GM21360 (cell line): ENCODE results near the gene KBTBD3.
"Not testable (repeated sequence)": the region's sequence is repeated elsewhere in the genome, so short reads cannot be mapped to it uniquely, and the experiment has no call there.

ENCODE experiments used
- ATAC-seq: cut with Tn5 transposase; IDR thresholded peaks from one replicate; pipeline ENCODE4 v1.9.1; 2021; ENCODE audit warnings: mild to moderate bottlenecking, moderate library complexity; ENCODE audit not compliant: unreplicated experiment

The KBTBD3 gene

DNA sequence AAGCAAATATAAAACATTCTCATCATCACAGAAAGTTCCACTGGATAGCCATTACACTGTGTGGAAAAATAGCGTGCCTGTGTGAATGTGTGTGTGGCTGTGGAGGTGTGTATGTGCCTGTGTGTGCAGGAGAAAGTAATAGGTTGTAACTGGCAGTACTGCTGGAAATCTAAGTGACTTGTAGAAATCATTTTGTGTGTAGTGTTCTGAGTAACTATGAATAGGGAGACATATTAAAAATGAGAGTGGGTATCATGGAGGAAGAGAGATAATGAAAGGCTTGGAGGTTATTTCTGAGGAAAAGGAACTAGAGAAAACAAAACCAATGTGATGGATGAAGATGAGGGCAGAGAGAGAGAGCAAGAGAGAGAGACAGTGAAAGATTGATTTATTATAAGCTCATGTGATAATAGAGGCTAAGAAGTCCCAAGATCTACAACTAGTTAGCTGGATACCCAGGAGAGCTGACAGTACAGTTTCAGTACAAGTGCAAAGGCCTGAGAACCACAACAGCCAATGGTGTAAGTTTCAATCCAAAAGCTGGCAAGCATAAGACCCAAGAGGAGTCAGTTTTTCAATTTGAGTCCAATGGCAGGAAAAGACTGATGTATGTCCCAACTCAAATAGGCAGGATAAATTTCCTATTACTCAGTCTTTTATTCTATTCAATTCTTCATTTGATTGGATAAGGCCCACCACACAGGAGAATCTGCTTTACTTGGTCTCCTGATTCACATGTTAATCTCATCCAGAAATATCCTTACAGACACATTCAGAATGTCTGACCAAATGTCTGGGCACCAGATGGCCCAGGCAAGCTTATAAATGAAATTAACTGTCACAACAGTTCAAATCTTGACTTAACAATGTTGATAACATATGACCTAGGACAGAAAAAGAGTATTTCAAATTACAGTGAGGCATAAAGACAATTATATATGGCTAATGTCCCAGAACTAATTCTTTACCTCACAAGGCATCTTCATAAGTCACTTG, 14.9 kb downstream of the KBTBD3 start:
- ATAC-seq = no peak

DNA sequence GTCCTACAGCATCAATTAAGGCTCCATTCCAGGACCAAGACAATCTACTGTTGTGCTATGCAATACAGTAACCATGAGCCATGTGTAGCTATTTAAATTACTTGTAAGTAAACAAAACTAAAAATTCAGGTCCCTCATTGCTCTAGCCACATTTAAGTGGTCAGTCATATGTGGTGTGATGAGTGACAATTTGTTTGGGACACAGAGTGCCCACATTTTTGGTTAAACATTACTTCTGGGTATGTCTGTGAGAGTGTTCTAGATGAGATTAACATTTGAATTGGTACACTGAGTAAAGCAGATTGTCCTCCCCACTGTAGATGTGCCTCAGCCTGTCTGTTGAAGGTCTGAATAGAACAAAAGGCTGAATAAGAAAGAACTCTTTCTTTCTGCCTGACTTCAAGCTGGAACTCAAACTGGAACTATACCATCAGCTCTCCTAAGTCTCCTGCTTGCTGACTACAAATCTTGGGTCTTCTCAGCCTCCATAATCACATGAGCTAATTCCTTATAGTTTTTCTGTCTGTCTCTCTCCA, 15.8 kb downstream of the KBTBD3 start:
- no peak for ATAC-seq

DNA sequence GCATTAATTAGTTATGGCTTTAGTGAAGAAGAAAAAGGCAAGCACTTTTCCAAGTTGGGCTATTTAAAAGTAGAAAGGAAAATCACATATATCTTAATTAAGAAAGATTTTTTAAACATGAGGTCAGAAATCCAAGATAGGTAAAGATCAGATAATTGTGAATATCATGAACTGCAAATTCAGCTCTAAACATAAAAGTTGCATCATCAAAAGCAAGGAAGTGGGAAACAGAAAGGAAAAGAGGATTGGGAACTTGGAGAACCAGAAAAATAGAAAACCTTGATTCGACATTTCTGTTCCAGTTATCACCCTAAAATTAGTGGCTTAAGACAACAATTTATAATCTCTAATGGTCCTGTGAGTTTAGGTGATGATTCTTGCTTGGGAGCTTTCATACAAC, 17.5 kb downstream of the KBTBD3 start:
- no peak for ATAC-seq

DNA sequence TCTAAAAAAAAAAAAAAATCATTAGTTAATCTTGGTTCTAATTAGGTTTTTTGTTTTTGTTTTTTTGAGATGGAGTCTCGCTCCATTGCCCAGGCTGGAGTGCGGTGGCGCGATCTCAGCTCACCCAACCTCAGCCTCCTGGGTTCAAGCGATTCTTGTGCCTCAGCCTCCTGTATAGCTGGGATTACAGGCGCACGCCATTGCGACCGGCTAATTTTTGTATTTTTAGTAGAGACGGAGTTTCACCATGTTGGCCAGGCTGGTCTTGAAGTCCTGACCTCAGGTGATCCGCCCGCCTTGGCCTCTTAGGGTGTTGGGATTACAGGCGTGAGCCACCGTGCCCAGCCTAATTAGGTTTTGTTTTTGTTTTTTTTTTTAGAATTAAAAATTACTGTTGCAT, 18.8 kb downstream of the KBTBD3 start:
- not testable (repeated sequence) for ATAC-seq

- ATAC-seq = no peak
Observed at GRCh38 chr11:106051103-106051502, 26.0 kb downstream of the KBTBD3 start.

DNA sequence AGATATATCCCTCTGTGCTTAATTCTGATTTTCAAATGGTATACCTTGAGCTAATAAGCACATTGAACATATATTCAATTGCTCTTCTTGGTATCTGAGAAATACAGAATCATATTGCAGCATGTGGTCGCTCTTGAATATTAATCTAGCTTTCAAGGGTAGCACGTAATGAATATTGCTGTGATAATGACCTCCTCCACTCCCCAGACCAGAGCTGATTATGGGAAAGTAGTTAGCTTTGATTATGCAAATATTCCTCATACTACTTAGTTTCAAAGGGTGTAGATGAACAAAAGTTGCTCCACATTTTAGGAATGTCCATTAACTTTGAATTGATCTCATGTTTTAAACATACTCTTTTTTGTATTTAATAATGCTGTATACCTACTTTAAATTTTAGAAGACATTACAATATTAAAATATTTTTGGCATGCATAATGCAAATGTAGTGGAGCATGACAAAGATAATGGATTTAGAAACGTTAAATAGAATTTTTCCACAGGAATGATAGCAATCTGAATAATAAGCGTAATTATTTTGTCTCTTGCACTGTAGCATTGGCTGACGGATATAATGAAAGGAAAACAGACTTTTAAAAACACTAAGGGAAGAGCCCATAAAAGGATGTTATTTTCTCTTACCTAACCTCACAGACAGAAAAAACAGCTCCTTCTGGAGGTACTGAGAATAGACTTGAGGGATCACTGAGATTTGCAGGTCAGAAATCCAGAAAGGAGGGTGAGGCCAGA, 27.2 kb downstream of the KBTBD3 start:
- ATAC-seq = no peak

DNA sequence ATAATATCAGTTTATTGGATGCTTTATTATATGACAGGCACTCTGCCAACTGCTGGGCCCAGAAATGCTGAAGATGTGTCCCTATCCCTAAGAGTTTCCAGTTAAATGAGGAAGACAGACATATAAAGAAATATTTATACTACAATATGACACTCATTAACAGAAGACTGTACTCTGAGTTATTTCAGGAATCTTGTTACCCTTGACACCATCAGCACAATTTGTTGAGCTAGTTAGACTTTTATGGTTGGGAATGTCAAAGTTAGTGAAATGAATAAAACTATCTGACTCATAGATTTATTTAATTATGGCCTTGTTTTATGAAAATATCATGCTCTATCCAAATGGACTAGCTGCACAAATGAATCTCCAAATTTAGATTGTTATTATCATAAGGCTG, 29.5 kb downstream of the KBTBD3 start:
- no peak for ATAC-seq

DNA sequence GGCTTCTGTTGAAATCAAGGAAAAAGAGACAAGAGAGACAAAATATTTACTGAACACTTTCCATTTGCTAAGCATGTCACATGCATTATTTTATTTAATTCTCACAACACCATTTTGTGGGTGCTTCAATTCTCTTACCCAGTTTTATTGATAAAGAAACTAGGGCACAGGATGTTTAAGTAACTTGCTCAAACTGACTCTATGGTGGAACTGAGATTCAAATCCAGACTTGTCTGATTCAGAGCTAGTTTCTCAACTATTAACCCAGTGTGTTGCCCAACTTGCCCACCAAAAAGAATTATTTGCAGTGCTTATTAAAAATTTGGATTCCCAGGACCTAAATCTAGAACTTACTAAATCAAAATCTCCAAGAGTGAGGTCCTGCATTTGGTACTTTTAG, 33.6 kb downstream of the KBTBD3 start:
- no peak for ATAC-seq

DNA sequence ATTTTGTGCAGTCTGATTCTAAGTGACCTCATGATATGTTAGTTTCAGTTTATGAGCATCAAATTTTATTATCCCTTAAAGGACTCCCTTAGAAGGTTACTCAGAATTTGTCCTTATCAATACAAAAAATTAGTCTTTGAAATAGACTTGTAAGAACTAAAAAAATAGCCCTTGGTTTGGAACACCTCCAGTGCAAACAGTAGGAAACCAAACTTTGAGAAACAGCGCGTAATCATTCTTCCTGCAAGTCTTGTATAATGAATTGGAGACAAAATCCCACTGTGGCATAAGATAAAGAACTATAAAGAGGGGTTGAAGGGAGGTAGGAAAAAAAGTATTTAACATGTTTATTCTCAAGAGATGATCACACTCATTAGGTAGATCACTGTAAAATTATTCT, 44.3 kb downstream of the KBTBD3 start:
- no peak for ATAC-seq

- ATAC-seq = no peak
Observed at GRCh38 chr11:106031936-106032335, 45.2 kb downstream of the KBTBD3 start.

DNA sequence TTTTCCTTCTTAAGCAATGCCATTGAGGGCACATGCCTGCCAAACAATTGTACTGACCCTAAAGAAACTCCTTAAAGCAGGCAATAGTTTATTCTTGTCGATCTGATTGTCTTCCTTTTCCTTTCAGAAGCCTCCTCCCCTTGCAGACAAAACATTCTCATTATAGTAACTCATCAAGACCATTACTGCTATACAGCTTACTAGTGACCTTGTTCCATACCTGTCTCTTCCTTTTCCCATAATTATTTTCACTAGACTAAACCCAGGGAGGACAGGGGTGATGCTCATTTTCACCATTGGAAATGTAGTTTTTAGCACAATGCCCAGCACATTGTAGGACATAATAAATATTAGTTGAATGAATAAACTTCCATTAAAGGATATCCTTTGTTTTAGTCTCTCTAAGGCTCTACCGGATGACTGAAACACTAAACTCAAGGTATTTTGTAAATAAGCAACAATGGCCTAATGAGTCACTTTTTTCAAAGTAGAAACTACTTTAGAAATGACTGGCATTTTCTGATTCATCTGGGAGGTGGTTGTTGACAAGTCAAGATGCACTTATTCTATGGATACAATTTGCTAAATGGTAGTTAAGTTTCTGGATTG, 45.8 kb downstream of the KBTBD3 start:
- no peak for ATAC-seq

DNA sequence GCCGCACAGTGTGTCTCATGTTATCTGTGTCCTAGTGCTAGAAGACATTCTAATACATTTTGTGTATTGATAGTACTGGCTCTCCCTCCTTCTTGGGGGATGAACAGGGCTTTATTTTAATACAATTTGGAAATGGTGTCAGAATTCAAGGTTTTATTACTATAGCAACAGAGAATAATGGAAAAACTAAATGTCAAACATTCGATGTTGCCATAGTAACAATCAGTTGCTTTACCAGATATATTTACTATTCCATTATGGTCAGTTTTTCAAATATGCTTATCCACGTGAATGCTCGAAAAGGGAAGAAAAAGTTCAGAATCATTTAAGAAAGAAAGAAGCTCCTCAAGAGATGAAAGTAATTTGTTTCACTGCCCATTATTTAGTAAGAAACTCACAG, 46.5 kb downstream of the KBTBD3 start:
- no peak for ATAC-seq

GRCh38 chr11:106022795-106023275, 54.3 kb downstream of the KBTBD3 start:
- no peak for ATAC-seq

DNA sequence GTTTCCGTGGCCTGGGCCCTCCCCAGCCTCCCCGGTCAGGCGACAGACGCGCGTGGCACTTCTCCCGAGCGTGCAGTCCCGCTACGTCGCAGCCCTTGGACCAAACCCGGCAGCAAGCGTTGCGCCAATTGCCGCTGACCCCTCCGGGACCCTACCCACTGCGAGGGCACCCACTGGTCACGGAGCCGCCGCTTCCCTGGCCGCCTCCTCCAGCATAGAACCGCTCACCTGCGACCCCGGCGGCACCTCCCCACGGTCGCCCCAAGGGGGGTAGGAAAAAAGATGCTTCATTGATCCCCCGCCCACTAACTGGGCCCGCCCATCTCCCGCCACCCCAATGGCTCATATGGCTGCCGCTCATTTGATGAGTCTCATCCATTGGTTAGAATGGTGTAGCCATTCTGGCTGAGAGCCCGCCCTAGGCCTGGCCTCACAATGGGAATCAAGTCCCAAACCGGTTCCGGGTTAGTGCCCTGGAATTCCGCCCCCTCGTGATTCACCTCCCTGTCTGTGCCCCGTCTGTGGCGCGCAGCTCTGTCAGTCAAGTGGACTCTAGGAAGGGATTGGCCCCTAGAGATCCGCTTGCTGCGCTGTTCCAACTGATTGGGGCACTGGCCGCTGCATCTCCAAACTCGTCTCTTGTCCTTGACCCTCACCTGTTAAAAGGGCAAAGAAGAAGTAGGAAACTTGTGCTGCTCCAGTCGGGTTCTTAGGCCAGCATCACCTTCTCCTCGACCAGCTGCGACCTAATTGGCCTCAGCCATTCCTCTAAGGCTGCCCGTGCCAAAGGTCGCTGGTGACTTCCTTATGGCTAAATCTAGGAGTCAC, 55.0 kb downstream of the KBTBD3 start, which contains the start of gene MSANTD4:
Gene MSANTD4, minus strand, starts transcription at position 274 of the 828 bp plus-strand sequence. CDS start 11,323 bp downstream, outside the sequence.
- peak; percentile 98 for ATAC-seq

DNA sequence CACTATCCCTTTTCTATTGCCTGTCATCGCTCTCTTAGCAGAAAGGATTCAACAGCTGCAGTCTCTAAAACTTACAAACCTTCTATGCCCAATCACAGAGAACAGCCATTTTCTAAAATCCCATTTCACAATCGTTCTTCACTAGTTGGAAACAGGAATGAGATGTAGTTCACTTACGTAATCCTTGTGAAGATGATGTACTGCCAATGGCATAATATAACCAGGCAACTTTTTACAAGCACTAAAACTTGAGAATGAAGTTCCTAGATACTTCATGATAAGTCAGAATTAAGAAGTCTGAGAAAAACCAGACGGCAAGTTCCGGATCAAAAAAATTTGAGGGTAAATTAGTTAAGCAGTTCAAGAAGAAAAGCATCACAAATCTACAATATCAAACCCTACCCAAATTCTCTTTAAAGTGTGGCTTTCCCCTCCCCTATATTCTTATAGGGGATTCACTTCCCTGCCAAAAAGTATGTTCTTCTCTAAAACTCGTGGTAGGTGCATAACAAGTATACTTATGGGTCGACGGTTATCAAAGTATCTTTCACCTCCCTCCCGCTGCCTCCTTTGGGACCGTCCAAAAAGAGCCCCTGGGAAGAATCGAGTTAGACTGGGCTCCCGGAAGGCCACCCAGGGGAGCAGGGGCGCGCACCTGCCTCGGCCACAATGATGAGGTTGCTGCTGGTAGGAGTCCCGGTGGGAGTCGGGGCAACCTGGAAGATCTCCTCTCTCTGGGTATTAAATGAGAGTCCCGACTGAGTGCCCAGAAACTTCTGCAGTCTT, 55.8 kb downstream of the KBTBD3 start:
- peak; percentile 12 for ATAC-seq

GRCh38 chr11:106017093-106017492, 60.1 kb downstream of the KBTBD3 start:
- no peak for ATAC-seq

GRCh38 chr11:106015066-106015465, 62.1 kb downstream of the KBTBD3 start:
- ATAC-seq = no peak

GRCh38 chr11:106014620-106015019, 62.5 kb downstream of the KBTBD3 start:
- no peak for ATAC-seq

GRCh38 chr11:106014035-106014434, 63.1 kb downstream of the KBTBD3 start:
- no peak for ATAC-seq
